GM21737 (cell line): Measurements from ENCODE around the gene CLPX.
"Not testable (repeated sequence)": the region's sequence is repeated elsewhere in the genome, so short reads cannot be mapped to it uniquely, and the experiment has no call there.

ENCODE experiments used
- ATAC-seq: cut with Tn5 transposase; IDR thresholded peaks from one replicate; pipeline ENCODE4 v1.9.1; 2021; ENCODE audit warnings: mild to moderate bottlenecking, moderate library complexity; ENCODE audit not compliant: unreplicated experiment

CLPX gene

GRCh38 chr15:65105038-65105437 is 80.1 kb downstream of the CLPX start:
- no peak for ATAC-seq

GRCh38 chr15:65102912-65103311 is 82.2 kb downstream of the CLPX start:
- ATAC-seq = no peak

- ATAC-seq = no peak
Observed at GRCh38 chr15:65101891-65102708, 83.0 kb downstream of the CLPX start.

DNA sequence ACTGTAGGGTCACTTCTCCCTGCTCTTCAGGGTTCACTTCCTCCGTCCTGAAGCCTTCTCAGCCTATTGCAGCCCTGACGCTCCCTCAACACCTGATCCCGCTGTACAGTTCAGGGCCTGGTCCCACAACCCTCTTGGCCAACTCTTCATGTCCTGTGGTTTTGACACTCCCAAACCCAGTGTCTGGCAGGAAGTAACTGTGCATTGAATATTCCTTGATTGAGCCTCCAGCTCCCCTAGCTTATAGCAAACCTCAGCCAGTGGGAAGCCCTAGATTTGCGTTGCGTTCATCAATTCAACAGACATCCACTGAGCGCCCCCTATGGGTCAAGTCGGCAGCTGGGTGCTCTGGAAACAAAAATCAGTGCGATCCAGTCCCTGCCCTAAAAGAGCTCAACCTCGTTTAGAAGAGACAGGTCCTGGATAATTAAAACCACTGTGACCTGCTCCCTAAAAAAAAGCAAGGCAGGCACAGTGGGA is 83.7 kb downstream of the CLPX start:
- ATAC-seq = no peak

- no peak for ATAC-seq
Observed at GRCh38 chr15:65100442-65100841, 84.7 kb downstream of the CLPX start.

GRCh38 chr15:65099801-65100200 is 85.3 kb downstream of the CLPX start:
- not testable (repeated sequence) for ATAC-seq

GRCh38 chr15:65099336-65099735 is 85.8 kb downstream of the CLPX start:
- no peak for ATAC-seq
